ENCODE measurements around the gene PEX14.

PEX14 gene

DNA sequence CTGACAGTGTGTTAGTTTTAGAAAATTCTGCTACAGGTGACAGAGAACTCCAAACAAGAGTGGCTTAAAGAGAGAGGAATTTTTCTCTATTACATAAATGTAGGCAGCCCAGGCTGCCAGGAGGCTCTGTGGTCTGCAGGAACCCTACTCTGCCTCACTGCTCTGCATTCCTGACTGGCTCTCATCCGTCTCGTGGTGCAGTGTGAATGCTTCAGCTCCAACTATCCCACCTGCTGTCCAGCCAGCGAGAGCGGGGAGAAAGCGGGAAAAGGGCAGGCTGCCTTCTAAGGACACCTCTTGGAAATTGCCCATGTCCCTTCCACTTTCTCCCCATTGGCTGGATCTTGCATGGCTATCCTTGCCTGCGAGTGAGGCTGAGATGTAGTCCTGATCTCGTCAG is 131.3 kb downstream of the PEX14 start:
- TF ChIP-seq JUND (IDR thresholded peaks at IDR 0.05; ENCODE audit: low read depth): no peak
- no peak for DNase-seq (ENCODE audit: low read depth in 1 of 2, low spot score in 1 of 2)
- in situ Hi-C loops (cut with HindIII; ENCODE audit: low pct_unique_long_range_greater_than_20kb, low sequenced_read_pairs): no loop called here

DNA sequence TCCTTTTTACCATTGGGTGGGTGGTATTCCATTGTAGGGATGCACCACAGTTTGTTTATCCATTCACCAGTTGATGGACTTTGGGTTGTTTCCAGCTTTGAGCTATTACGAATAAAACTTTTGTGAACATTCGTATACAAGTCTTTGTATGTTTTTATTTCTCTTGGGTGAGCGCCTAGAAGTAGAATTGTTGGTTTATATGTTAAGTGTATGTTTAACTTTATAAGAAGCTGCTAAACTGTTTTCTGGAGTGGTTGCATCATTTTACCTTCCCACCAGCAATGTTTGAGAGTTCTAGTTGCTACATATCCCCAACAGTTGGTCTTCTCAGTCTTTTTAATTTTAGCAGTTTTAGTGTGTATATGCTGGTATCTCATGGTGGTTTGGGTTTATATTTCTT is 132.5 kb downstream of the PEX14 start:
- no peak for DNase-seq (ENCODE audit: low read depth in 1 of 2, low spot score in 1 of 2)
- in situ Hi-C loops (cut with HindIII; ENCODE audit: low pct_unique_long_range_greater_than_20kb, low sequenced_read_pairs): no loop called here
- TF ChIP-seq JUND (IDR thresholded peaks at IDR 0.05; ENCODE audit: low read depth): no peak

DNA sequence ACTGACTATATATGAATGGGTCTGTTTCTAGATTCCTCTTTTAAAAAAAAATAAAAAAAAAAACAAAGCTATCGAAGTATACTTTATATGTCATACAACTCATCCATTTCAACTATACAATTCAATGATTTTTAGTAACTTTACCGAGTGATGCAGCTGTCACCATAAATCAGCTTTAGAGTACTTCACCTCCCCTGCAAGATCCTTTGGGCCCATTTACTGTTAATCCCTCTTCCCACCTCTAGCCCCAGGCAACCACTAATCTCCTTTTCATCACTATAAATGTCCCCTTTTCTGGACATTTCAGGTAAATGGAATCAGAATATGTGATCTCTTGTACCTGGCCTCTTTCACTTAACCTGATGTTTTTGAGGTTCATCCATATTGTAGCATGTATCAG is 133.9 kb downstream of the PEX14 start:
- in situ Hi-C loops (cut with HindIII; ENCODE audit: low pct_unique_long_range_greater_than_20kb, low sequenced_read_pairs): no loop called here
- no peak for DNase-seq (ENCODE audit: low read depth in 1 of 2, low spot score in 1 of 2)

DNA sequence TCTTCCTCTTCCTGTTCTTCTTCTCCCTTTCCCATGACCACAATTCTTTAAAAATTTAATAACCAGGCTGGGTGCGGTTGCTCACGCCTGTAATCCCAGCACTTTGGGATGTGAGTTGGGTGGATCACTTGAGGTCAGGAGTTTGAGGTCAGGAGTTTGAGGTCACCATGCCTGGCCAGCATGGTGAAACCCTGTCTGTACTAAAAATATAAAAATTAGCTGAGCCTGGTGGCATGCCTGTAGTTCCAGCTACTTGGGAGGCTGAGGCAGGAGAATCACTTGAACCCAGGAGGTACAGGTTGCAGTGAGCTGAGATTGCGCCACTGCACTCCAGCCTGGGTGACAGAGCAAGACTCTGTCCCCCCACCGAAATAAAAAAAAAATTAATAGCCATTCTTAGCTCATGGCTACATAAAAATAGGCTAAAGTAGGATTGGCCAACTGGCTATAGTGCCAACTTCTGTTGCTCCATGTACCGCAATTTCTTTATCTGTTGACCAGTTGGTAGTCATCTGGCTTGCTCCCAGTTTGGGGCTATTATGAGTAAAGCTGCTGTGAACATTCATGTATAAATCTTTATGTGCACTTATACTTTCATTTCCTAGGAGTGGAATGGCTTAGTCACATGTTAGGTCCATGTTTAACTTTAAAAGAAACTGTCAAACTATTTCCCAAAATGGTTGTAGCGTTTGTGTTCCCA is 136.3 kb downstream of the PEX14 start:
- in situ Hi-C loops (cut with HindIII; ENCODE audit: low pct_unique_long_range_greater_than_20kb, low sequenced_read_pairs): no loop called here
- TF ChIP-seq JUND (IDR thresholded peaks at IDR 0.05; ENCODE audit: low read depth): no peak
- DNase-seq (ENCODE audit: low read depth in 1 of 2, low spot score in 1 of 2): no peak

More for the DNA sequence above, 133.9 kb downstream of the PEX14 start:
- TF ChIP-seq JUND (IDR thresholded peaks at IDR 0.05; ENCODE audit: low read depth): no peak

DNA sequence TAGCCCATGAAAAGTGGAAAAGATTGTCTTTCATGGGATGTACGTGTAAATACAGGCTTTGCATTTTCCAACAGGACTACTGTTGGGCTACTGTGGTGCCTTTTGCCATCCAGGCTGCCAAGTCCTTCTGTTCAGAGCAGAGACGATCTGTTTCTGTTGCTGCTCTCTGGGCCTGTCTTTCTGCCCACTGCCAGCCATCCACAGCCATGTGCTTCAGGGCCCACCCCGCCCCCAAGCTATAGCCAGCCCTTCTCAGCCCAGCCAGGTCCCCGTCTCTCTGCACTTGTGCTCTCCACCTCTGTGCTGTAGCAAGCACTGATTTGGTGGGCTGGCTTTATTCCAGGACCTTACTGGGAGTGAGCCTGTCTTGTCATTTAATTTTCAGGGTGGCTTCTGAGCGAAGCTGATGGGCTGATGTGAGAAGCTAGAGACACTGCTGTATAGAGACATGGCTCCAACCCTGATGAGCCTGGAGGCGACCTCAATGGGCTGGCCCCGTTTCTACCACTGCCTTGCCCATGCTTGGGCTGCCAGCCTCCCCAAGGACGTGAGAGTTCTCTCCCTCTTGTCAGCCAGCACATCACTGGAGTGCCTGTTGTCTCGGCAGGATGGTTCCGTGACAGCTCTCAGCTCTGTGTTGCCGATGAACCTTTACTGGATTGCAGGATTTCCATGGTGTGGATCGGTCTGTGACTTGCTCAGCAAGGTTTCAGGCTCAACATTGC is 137.8 kb downstream of the PEX14 start:
- in situ Hi-C loops (cut with HindIII; ENCODE audit: low pct_unique_long_range_greater_than_20kb, low sequenced_read_pairs): no loop called here
- no peak for DNase-seq (ENCODE audit: low read depth in 1 of 2, low spot score in 1 of 2)
- no peak for TF ChIP-seq JUND (IDR thresholded peaks at IDR 0.05; ENCODE audit: low read depth)

DNA sequence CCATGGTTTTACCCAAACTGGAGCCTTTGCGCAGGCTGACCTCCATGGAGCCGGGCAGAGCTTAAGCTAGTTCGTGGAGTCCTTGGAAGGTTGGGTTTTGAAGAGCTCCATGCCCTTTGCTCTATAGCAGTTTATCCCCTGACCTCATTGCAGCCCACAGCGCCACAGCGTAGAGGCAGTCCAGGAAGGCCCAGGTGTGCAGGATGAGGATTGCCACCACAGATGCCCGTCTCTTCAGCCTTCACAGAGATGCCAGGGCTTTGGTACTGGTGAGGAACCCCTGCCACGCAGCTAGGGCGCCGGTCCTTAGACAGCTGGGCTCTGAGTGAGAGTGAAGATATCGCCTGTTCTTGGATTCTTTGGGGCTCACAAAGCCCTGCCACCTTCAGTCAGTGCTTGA is 138.6 kb downstream of the PEX14 start:
- DNase-seq (ENCODE audit: low read depth in 1 of 2, low spot score in 1 of 2): no peak
- TF ChIP-seq JUND (IDR thresholded peaks at IDR 0.05; ENCODE audit: low read depth): no peak
- in situ Hi-C loops (cut with HindIII; ENCODE audit: low pct_unique_long_range_greater_than_20kb, low sequenced_read_pairs): no loop called here

DNA sequence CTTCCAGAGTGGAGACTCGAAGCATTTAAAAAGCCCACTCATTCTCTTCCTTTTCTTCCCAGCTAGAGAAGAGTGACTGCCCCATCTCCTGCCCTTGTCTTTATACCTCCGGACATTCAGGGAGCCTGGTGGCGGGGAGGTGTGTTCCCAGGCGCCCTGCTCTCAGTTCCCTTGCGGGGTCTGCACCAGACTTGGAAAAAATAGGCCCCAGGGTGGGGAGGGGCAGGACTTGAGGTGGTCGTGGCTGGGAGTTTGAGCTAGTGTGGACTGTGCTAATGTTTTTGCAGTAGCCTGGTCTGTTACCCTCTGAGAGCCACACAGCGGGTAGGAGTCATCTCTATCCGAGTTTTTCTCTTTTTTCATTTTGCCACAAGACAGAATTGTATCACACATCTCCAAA is 139.1 kb downstream of the PEX14 start:
- DNase-seq (ENCODE audit: low read depth in 1 of 2, low spot score in 1 of 2): no peak
- no peak for TF ChIP-seq JUND (IDR thresholded peaks at IDR 0.05; ENCODE audit: low read depth)
- in situ Hi-C loops (cut with HindIII; ENCODE audit: low pct_unique_long_range_greater_than_20kb, low sequenced_read_pairs): no loop called here

DNA sequence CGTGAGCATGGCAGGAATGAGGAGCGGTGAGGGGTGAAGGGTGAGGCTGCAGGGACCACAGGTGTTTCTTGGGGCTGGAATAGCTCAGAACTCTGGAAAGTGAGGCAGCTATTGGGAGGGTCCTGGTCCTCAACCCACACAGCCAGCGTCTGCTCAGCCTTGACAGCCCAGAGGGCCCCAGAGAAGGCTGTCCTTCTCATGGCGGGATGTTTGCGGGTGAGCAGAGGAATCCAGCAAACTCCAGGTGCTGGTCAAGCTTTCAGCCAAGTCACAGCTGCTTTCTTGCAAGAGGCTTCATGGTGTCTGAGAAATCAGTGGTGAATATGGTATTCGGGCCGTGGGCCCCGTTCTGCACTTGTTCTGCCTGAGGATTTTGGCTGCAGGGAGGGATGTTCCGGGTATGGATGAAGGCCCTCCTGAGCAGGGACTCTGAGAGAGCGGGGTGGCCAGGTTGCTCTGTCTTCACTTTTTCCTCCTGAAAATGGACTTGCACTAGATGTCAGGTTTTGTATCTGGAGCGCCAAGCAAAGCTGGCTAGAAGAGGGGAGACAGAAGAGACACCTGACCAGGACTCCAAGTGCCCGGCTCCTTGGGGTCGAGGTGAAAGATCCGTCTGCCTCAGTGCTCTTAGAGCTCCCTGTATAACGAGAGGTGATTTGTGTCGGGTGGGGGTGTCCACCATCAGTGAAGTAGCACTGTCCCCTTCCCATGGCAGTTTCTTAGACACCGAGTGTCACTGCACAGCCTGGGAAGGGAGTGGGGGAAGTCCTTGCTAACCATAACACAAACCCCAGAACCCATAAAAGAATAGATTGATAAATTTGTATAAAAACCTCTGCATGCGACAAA is 139.9 kb downstream of the PEX14 start:
- no peak for TF ChIP-seq JUND (IDR thresholded peaks at IDR 0.05; ENCODE audit: low read depth)
- no peak for DNase-seq (ENCODE audit: low read depth in 1 of 2, low spot score in 1 of 2)
- in situ Hi-C loops (cut with HindIII; ENCODE audit: low pct_unique_long_range_greater_than_20kb, low sequenced_read_pairs): no loop called here

DNA sequence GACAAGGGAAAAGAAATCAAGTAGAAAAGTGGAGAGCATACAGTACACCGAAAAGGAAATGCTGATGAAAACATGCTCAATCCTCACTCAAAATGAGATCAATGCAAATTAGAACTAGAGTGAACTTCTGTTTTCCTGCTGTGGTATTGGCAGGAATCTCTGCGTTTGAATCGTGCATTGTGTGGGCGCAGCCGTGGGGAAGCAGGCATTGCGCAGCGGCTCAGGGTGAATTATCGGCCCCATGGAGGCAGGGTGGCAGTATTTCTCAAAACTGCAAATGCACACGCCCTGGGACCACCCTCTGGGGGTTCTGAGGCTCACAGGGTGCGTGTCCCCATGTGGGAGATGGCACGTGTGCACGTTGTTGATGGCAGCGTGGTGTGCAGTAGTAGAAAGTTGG is 140.6 kb downstream of the PEX14 start:
- DNase-seq (ENCODE audit: low read depth in 1 of 2, low spot score in 1 of 2): no peak
- no peak for TF ChIP-seq JUND (IDR thresholded peaks at IDR 0.05; ENCODE audit: low read depth)
- in situ Hi-C loops (cut with HindIII; ENCODE audit: low pct_unique_long_range_greater_than_20kb, low sequenced_read_pairs): no loop called here

DNA sequence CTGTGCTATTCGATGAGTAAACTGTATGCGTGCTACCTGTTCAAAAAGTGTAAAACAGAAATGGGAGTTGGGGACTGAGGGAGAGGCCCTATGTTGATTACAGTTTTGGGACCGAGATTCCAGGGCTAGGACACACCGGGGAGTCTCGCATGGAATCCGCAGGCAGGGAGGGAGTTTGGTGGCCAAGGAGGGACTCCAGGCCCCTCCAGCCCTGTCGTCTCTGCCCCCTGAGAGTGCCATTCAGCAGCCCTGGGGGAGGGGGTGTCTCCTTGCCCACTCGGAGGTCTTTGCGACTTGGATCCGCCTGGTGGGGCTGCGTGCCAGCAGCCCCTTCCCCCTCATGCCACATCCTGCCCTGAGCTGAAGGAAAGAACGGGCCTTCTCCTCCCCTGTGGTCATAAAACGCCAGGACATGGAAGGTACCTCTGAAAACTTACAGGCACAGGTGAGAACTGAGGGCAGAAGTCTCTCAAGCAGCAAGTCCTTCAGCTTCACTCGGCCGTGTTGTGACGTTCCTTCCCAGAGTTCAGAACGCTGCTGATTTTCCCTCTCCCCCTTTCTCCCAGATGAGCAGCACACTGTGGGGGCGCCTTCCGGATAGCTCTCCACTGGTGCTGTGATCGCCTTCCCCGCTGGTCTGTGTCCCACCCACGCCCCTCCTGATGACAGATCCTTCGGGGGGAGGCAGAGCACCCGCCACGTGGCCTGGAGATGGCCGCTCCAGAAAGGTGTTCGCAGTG is 141.4 kb downstream of the PEX14 start:
- no peak for TF ChIP-seq JUND (IDR thresholded peaks at IDR 0.05; ENCODE audit: low read depth)
- in situ Hi-C loops (cut with HindIII; ENCODE audit: low pct_unique_long_range_greater_than_20kb, low sequenced_read_pairs): no loop called here
- DNase-seq (ENCODE audit: low read depth in 1 of 2, low spot score in 1 of 2): no peak

DNA sequence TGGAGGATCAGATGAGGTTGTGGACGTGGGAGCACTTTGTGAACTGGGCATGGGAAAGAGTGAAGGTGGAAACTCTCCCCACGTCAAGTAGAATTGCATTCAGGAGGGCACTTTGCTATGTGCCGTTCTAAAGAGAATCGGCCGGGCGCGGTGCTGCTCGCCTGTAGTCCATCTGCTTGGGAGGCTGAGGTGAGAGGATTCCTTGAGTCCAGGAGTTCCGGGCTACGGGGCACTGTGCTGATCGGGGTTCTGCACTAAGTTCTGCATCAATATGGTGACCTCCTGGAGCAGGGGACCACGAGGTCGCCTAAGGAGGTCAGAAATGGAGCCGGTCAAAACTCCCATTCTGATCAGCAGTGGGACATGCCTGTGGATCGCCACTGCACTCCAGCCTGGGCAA is 141.9 kb downstream of the PEX14 start:
- DNase-seq (ENCODE audit: low read depth in 1 of 2, low spot score in 1 of 2): no peak
- no peak for TF ChIP-seq JUND (IDR thresholded peaks at IDR 0.05; ENCODE audit: low read depth)
- in situ Hi-C loops (cut with HindIII; ENCODE audit: low pct_unique_long_range_greater_than_20kb, low sequenced_read_pairs): no loop called here

DNA sequence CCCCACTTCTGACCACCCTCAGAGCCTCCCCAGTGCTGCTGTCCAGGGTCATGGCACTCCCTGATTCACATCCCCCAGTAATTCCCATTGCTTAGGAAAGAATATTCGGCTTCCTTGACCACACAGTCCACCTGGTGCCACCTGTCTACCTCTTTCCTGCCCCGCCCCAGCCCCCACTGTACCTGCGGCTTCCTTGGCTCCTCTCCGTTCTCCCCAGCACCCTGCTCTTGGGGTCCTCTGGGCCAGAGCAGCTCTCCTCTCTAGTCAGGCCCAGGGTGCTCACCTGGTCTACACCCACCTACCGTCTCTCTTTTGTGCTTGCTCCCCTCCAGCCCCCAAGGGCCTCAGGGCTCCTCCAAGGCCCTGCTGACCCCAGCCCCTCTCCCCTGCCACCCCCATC is 142.6 kb downstream of the PEX14 start:
- in situ Hi-C loops (cut with HindIII; ENCODE audit: low pct_unique_long_range_greater_than_20kb, low sequenced_read_pairs): no loop called here
- no peak for TF ChIP-seq JUND (IDR thresholded peaks at IDR 0.05; ENCODE audit: low read depth)

More for the DNA sequence above, 142.6 kb downstream of the PEX14 start:
- DNase-seq (ENCODE audit: low read depth in 1 of 2, low spot score in 1 of 2): no peak
